ENCODE results near the gene KCTD4. TPM values are rescaled to one million over a fixed set of nuclear protein-coding genes. Genes with fewer than 3 reads are reported as not detected.
"Not testable (repeated sequence)": the region's sequence is repeated elsewhere in the genome, so short reads cannot be mapped to it uniquely, and the experiment has no call there.

The KCTD4 gene
- polyA plus RNA-seq, 1 experiment = 0.10 TPM

- no peaks in the 10 kb centered on the region for H3K27me3 ChIP-seq (ENCODE audit: control insufficient read depth, insufficient read depth, low read length)
- ChIA-PET POLR2A (no interaction called here), CTCF (no interaction called here)
- DNase-seq (ENCODE audit: low read depth) = no peak
- H3K4me3 ChIP-seq (ENCODE audit: low read depth, low read length) = no peak overlapping the region
- no peak for TF ChIP-seq CTCF (IDR thresholded peaks at IDR 0.05; ENCODE audit: insufficient read depth, low read depth, low read length)
- H3K36me3 ChIP-seq (ENCODE audit: control insufficient read depth, insufficient read depth, low read length) = no peaks in the 10 kb centered on the region
Measured at GRCh38 chr13:45191874-45192273, 9.0 kb downstream of the KCTD4 start.

- POLR2A ChIA-PET; H3K4me3 ChIP-seq (ENCODE audit: low read depth, low read length); H3K36me3 ChIP-seq (ENCODE audit: control insufficient read depth, insufficient read depth, low read length); CTCF ChIA-PET; H3K27me3 ChIP-seq (ENCODE audit: control insufficient read depth, insufficient read depth, low read length): not testable (repeated sequence)
- DNase-seq (ENCODE audit: low read depth) = peak; percentile 62
Measured at GRCh38 chr13:45189511-45189910, 11.3 kb downstream of the KCTD4 start.

GRCh38 chr13:45189077-45189476 is 11.8 kb downstream of the KCTD4 start:
- DNase-seq (ENCODE audit: low read depth); H3K4me3 ChIP-seq (ENCODE audit: low read depth, low read length); CTCF ChIA-PET; H3K36me3 ChIP-seq (ENCODE audit: control insufficient read depth, insufficient read depth, low read length); POLR2A ChIA-PET; H3K27me3 ChIP-seq (ENCODE audit: control insufficient read depth, insufficient read depth, low read length): not testable (repeated sequence)

GRCh38 chr13:45185286-45185685 is 15.6 kb downstream of the KCTD4 start:
- no peak for TF ChIP-seq CTCF (IDR thresholded peaks at IDR 0.05; ENCODE audit: insufficient read depth, low read depth, low read length)
- Histone ChIP-seq H3K36me3 (ENCODE audit: control insufficient read depth, insufficient read depth, low read length) (no peaks in the 10 kb centered on the region), H3K4me3 (ENCODE audit: low read depth, low read length) (no peak overlapping the region), H3K27me3 (ENCODE audit: control insufficient read depth, insufficient read depth, low read length) (no peaks in the 10 kb centered on the region)
- ChIA-PET CTCF (interaction anchor here (0.6 kb wide), 1 partner anchor 22 kb away, joined by 3 read pairs; no protein-coding TSS in a partner anchor), POLR2A (no interaction called here)
- DNase-seq (ENCODE audit: low read depth) = no peak

- Histone ChIP-seq H3K4me3 (ENCODE audit: low read depth, low read length) (no peak overlapping the region), H3K36me3 (ENCODE audit: control insufficient read depth, insufficient read depth, low read length) (no peaks in the 10 kb centered on the region), H3K27me3 (ENCODE audit: control insufficient read depth, insufficient read depth, low read length) (no peaks in the 10 kb centered on the region)
- CTCF ChIA-PET = no interaction called here
- DNase-seq (ENCODE audit: low read depth) = no peak
- POLR2A ChIA-PET = no interaction called here
- no peak for TF ChIP-seq CTCF (IDR thresholded peaks at IDR 0.05; ENCODE audit: insufficient read depth, low read depth, low read length)
Measured at GRCh38 chr13:45184693-45185092, 16.2 kb downstream of the KCTD4 start.

- no peaks in the 10 kb centered on the region for H3K36me3 ChIP-seq (ENCODE audit: control insufficient read depth, insufficient read depth, low read length)
- TF ChIP-seq CTCF (IDR thresholded peaks at IDR 0.05; ENCODE audit: insufficient read depth, low read depth, low read length) = no peak
- DNase-seq (ENCODE audit: low read depth) = no peak
- H3K27me3 ChIP-seq (ENCODE audit: control insufficient read depth, insufficient read depth, low read length) = no peaks in the 10 kb centered on the region
- CTCF ChIA-PET = no interaction called here
- POLR2A ChIA-PET = interaction anchor here (0.8 kb wide), 1 partner anchor 362 kb away, joined by 25 read pairs; no protein-coding TSS in a partner anchor
- H3K4me3 ChIP-seq (ENCODE audit: low read depth, low read length) = no peak overlapping the region
Measured at GRCh38 chr13:45180713-45181601, 19.9 kb downstream of the KCTD4 start.
